HCT116 (cell line): ENCODE data around the gene SORL1. TPM values are rescaled to one million over a fixed set of nuclear protein-coding genes. Genes with fewer than 3 reads are reported as not detected.
"Not testable (repeated sequence)": the region's sequence is repeated elsewhere in the genome, so short reads cannot be mapped to it uniquely, and the experiment has no call there.

Source experiments
- ATAC-seq: fragments of 200-7000 bp; cut with Tn5 transposase; 2 replicates; pipeline ENCODE4 v1.9.1; 2020; ENCODE audit warnings: mild to moderate bottlenecking, moderate library complexity
- BruUV-seq: library from RNA; stranded (reverse); fragments of 400-500 nt; replicated peaks from 2 replicates; lab custom pipeline; 2021; lab: Mats Ljungman, UMichigan
- CTCF ChIA-PET: fragments of 300-600 bp; sonication (Branson Sonifier 250); formaldehyde crosslinking; loops from one replicate; lab custom pipeline; 2021; ENCODE audit warnings: antibody characterized with exemption; lab: Charles Lee
- POLR2A ChIA-PET: fragments of 300-600, 350-600 bp; sonication (Branson Sonifier 250); formaldehyde crosslinking; loops from one replicate; lab custom pipeline; 2021; ENCODE audit warnings: antibody characterized with exemption; lab: Charles Lee
- RAD21 ChIA-PET, 2 experiments: fragments of 300-600 bp; sonication (Branson Sonifier 250); formaldehyde crosslinking; loops; one replicate each; lab custom pipeline; 2023; ENCODE audit warnings: low total read pairs in 2 of 2; ENCODE audit not compliant: uncharacterized antibody in 2 of 2, unreplicated experiment in 2 of 2, low non-redundant PET in 1 of 2; lab: Charles Lee
- DNase-seq: peaks from one replicate; pipeline ENCODE4 v3.0.0-alpha.2; 2010; ENCODE audit warnings: low read depth, low spot score
- H2AFZ ChIP-seq: fragments of 200-600 bp; shearing (Covaris generic), sonication (generic); 2 replicates; pipeline ENCODE4 v1.6.1; 2017; ENCODE audit warnings: low read depth, mixed run types, mixed read lengths, antibody characterized with exemption, low read length; ENCODE audit not compliant: poor library complexity, severe bottlenecking
- H3K27ac ChIP-seq: 2 replicates; pipeline ENCODE4 v1.5.1; 2012; ENCODE audit warnings: low read depth, low read length
- H3K27me3 ChIP-seq: fragments of 200-600 bp; sonication (generic); 2 replicates; pipeline ENCODE4 v1.6.1; 2016; ENCODE audit warnings: mixed run types, low read length, mixed read lengths; ENCODE audit not compliant: insufficient read depth
- H3K36me3 ChIP-seq, 2 experiments: fragments of 200-500 bp in 1 of 2; fragments of 200-600 bp in 1 of 2; sonication (Bioruptor generic) in 1 of 2; sonication (generic) in 1 of 2; 2 replicates each; pipeline versions ENCODE4 v1.5.1 to v1.6.1; 2014 to 2016; ENCODE audit warnings: low read length in 2 of 2, inconsistent platforms in 1 of 2, mixed read lengths in 1 of 2, mixed run types in 1 of 2; ENCODE audit not compliant: insufficient read depth in 2 of 2, control insufficient read depth in 1 of 2
- H3K4me1 ChIP-seq, 2 experiments: fragments of 200-600 bp in 1 of 2; sonication (generic) in 1 of 2; 2 replicates each; pipeline versions ENCODE4 v1.5.1 to v1.6.1; 2012 to 2017; ENCODE audit warnings: low read length in 2 of 2, inconsistent platforms in 1 of 2, mild to moderate bottlenecking in 1 of 2, mixed read lengths in 1 of 2, mixed run types in 1 of 2, moderate library complexity in 1 of 2; ENCODE audit not compliant: insufficient read depth in 2 of 2, control insufficient read depth in 1 of 2
- H3K4me2 ChIP-seq: fragments of 200-600 bp; sonication (generic); 2 replicates; pipeline ENCODE4 v1.6.1; 2017; ENCODE audit warnings: mixed run types, low read length, mixed read lengths
- H3K4me3 ChIP-seq, 2 experiments: fragments of 200-600 bp in 1 of 2; sonication (generic) in 1 of 2; replicated peaks in 1 of 2; 2 replicates each; pipeline ENCODE4 v1.5.1; 2011 to 2016; ENCODE audit warnings: low read length in 2 of 2, control low read depth in 1 of 2, low read depth in 1 of 2, mild to moderate bottlenecking in 1 of 2, mixed read lengths in 1 of 2, mixed run types in 1 of 2
- H3K79me2 ChIP-seq: fragments of 200-600 bp; sonication (generic); 2 replicates; pipeline ENCODE4 v1.6.1; 2017; ENCODE audit warnings: mild to moderate bottlenecking, mixed run types, low read length, moderate library complexity, mixed read lengths; ENCODE audit not compliant: insufficient read depth
- H3K9ac ChIP-seq: fragments of 200-600 bp; sonication (generic); 2 replicates; pipeline ENCODE4 v1.6.1; 2016; ENCODE audit warnings: low read length, mixed read lengths
- H3K9me2 ChIP-seq: fragments of 200-600 bp; sonication (generic), shearing (Covaris generic); 2 replicates; pipeline ENCODE4 v1.6.1; 2017; ENCODE audit warnings: mixed run types, mild to moderate bottlenecking, moderate library complexity; ENCODE audit not compliant: insufficient read depth
- H3K9me3 ChIP-seq, 2 experiments: fragments of 200-500 bp in 1 of 2; fragments of 200-600 bp in 1 of 2; sonication (Bioruptor generic) in 1 of 2; sonication (generic) in 1 of 2; 2 replicates each; pipeline ENCODE4 v1.6.1; 2014 to 2017; ENCODE audit warnings: low read length in 2 of 2, mixed read lengths in 2 of 2, inconsistent platforms in 1 of 2, low read depth in 1 of 2, mild to moderate bottlenecking in 1 of 2, mixed run types in 1 of 2, moderate library complexity in 1 of 2; ENCODE audit not compliant: control insufficient read depth in 1 of 2, insufficient read depth in 1 of 2
- H4K20me1 ChIP-seq: fragments of 200-600 bp; sonication (generic), shearing (Covaris generic); 2 replicates; pipeline ENCODE4 v1.6.1; 2017; ENCODE audit warnings: mixed run types, mild to moderate bottlenecking, moderate library complexity; ENCODE audit not compliant: insufficient read depth
- ATF3 ChIP-seq: IDR thresholded peaks from 2 replicates; pipeline ENCODE4 v1.6.1; 2012
- CBX3 ChIP-seq: IDR thresholded peaks from 2 replicates; pipeline ENCODE4 v1.6.1; 2012; ENCODE audit warnings: low read depth
- CEBPB ChIP-seq: IDR thresholded peaks from 2 replicates; pipeline ENCODE4 v1.6.1; 2012; ENCODE audit warnings: low read depth
- CTCF ChIP-seq, 3 experiments: fragments of 200-600 bp in 1 of 3; sonication (generic) in 1 of 3; IDR thresholded peaks in 2 of 3; conservative IDR thresholded peaks in 1 of 3; 2 replicates each; pipeline ENCODE4 v1.5.1; 2012 to 2017; ENCODE audit warnings: low read depth in 2 of 3, low read length in 2 of 3, antibody characterized with exemption in 1 of 3, borderline replicate concordance in 1 of 3, control low read depth in 1 of 3, mild to moderate bottlenecking in 1 of 3, mixed read lengths in 1 of 3, mixed run types in 1 of 3, moderate library complexity in 1 of 3; ENCODE audit not compliant: insufficient read depth in 1 of 3
- EGR1 ChIP-seq: IDR thresholded peaks from 2 replicates; pipeline ENCODE4 v1.6.1; 2012; ENCODE audit warnings: low read depth
- EZH2 ChIP-seq: fragments of 200-600 bp; sonication (generic); IDR thresholded peaks from 2 replicates; pipeline ENCODE4 v1.6.1; 2017; ENCODE audit warnings: antibody characterized with exemption, mixed run types
- EZH2phosphoT487 ChIP-seq: fragments of 200-600 bp; IDR thresholded peaks from 2 replicates; pipeline ENCODE4 v1.6.1; 2018; ENCODE audit warnings: antibody characterized with exemption, borderline replicate concordance
- FOSL1 ChIP-seq: IDR thresholded peaks from 2 replicates; pipeline ENCODE4 v1.6.1; 2012; ENCODE audit warnings: low read depth
- JUND ChIP-seq: IDR thresholded peaks from 2 replicates; pipeline ENCODE4 v1.6.1; 2012
- MAX ChIP-seq: IDR thresholded peaks from 2 replicates; pipeline ENCODE4 v1.6.1; 2012
- POLR2A ChIP-seq: IDR thresholded peaks from 2 replicates; pipeline ENCODE4 v1.7.0; 2011; ENCODE audit warnings: borderline replicate concordance; ENCODE audit not compliant: insufficient read depth, insufficient read length; ENCODE audit errors: extremely low read depth
- POLR2AphosphoS5 ChIP-seq: IDR thresholded peaks from 2 replicates; pipeline ENCODE4 v1.6.1; 2011; ENCODE audit warnings: mild to moderate bottlenecking, low read depth, low read length, moderate library complexity
- RAD21 ChIP-seq: IDR thresholded peaks from 2 replicates; pipeline ENCODE4 v1.6.1; 2012; ENCODE audit warnings: low read depth, mild to moderate bottlenecking
- SIN3A ChIP-seq: IDR thresholded peaks from 2 replicates; pipeline ENCODE4 v1.6.1; 2012; ENCODE audit warnings: low read depth
- SP1 ChIP-seq: IDR thresholded peaks from 2 replicates; pipeline ENCODE4 v1.6.1; 2012; ENCODE audit warnings: low read depth
- SRF ChIP-seq: IDR thresholded peaks from 2 replicates; pipeline ENCODE4 v1.6.1; 2012; ENCODE audit warnings: low read depth
- YY1 ChIP-seq: IDR thresholded peaks from 2 replicates; pipeline ENCODE4 v1.6.1; 2011; ENCODE audit warnings: low read length, low read depth, moderate library complexity, mild to moderate bottlenecking; ENCODE audit not compliant: insufficient replicate concordance; ENCODE audit errors: extremely low read depth
- ZFX ChIP-seq: fragments of 450-650 bp; IDR thresholded peaks from 2 replicates; pipeline ENCODE4 v1.6.1; 2017
- ZNF274 ChIP-seq: fragments of 200-500 bp; sonication (Bioruptor generic); IDR thresholded peaks from 2 replicates; pipeline ENCODE4 v1.6.1; 2014; ENCODE audit warnings: mild to moderate bottlenecking, low read depth, low read length, inconsistent platforms
- intact Hi-C: fragments of 100-400 bp; cut with micrococcal nuclease; formaldehyde crosslinking; loops from 2 replicates; pipeline ENCODE4 v1.10.0; 2022
- total RNA-seq: library from RNA; stranded (reverse); gene quantifications from one replicate; pipeline ENCODE4 v1.2.1, GENCODE V29; 2021; ENCODE audit not compliant: unreplicated experiment

SORL1 gene
- total RNA-seq, 1 experiment from 2014 or later = 17.4 TPM

- H3K9ac ChIP-seq = no peak overlapping the region
- RAD21 ChIA-PET = no interaction called here
- no peak overlapping the region for H3K4me3 ChIP-seq
- intact Hi-C loops = no loop called here
- POLR2A ChIA-PET = no interaction called here
- H3K4me2 ChIP-seq = no peak overlapping the region
- no peak overlapping the region for H2AFZ ChIP-seq
- H3K27ac ChIP-seq = no peak overlapping the region
- no peaks in the 10 kb centered on the region for H3K79me2 ChIP-seq
- no peaks in the 10 kb centered on the region for H4K20me1 ChIP-seq
- CTCF ChIA-PET = no interaction called here
- ATAC-seq (no peak), DNase-seq (no peak)
- no peaks in the 10 kb centered on the region for H3K9me2 ChIP-seq
- H3K9me3 ChIP-seq = no peaks in the 10 kb centered on the region
- peaks cover 0 to 7% of the 10 kb centered on the region in 2 experiments; a peak in 1 of 4 replicates for H3K4me1 ChIP-seq
- H3K27me3 ChIP-seq = no peaks in the 10 kb centered on the region
- BruUV-seq = no TSS peak
- TF ChIP-seq ZNF274 (no peak), ATF3 (no peak), CBX3 (no peak), POLR2A (no peak), ZFX (no peak), CTCF (IDR thresholded peaks at IDR 0.05 in 2 of 3, conservative IDR thresholded peaks at IDR 0.05 in 1 of 3; ENCODE audit: borderline replicate concordance in 1 of 3, insufficient read depth in 1 of 3, low read depth in 2 of 3, low read length in 2 of 3) (no peak), EGR1 (no peak), SRF (no peak), RAD21 (no peak), CEBPB (no peak), YY1 (no peak), JUND (no peak), EZH2phosphoT487 (no peak), EZH2 (no peak), MAX (no peak), SIN3A (no peak), SP1 (no peak), FOSL1 (no peak), POLR2AphosphoS5 (no peak)
- H3K36me3 ChIP-seq = no peaks in the 10 kb centered on the region
Observed at GRCh38 chr11:121567995-121568394, 115.9 kb downstream of the SORL1 start.

GRCh38 chr11:121569332-121570299 lies 117.5 kb downstream of the SORL1 start:
- not testable (repeated sequence) for H3K36me3 ChIP-seq

More at GRCh38 chr11:121569332-121570299, 117.5 kb downstream of the SORL1 start:
- H4K20me1 ChIP-seq, H3K9ac ChIP-seq, H3K9me2 ChIP-seq, H3K4me2 ChIP-seq, H3K79me2 ChIP-seq, ATAC-seq, POLR2A ChIA-PET, H2AFZ ChIP-seq, H3K27ac ChIP-seq, CTCF ChIA-PET, H3K27me3 ChIP-seq, DNase-seq, H3K9me3 ChIP-seq, BruUV-seq, RAD21 ChIA-PET, H3K4me3 ChIP-seq, H3K4me1 ChIP-seq, intact Hi-C loops: not testable (repeated sequence)
